HG02623 (cell line): ENCODE measurements around the gene MYO9A.
"Not testable (repeated sequence)": the region's sequence is repeated elsewhere in the genome, so short reads cannot be mapped to it uniquely, and the experiment has no call there.

ENCODE experiments used
- ATAC-seq: cut with Tn5 transposase; IDR thresholded peaks from one replicate; pipeline ENCODE4 v1.9.1; 2021; ENCODE audit warnings: moderate library complexity; ENCODE audit not compliant: unreplicated experiment

The MYO9A gene

DNA sequence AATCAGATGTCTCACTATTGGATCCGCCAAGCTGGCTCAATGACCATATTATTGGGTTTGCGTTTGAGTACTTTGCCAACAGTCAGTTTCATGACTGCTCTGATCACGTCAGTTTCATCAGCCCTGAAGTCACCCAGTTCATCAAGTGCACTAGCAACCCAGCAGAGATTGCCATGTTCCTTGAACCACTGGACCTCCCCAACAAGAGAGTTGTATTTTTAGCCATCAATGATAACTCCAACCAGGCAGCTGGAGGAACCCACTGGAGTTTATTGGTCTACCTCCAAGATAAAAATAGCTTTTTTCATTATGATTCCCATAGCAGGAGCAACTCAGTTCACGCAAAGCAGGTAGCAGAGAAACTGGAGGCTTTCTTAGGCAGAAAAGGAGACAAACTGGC lies 21.7 kb upstream of the MYO9A start:
- no peak for ATAC-seq

DNA sequence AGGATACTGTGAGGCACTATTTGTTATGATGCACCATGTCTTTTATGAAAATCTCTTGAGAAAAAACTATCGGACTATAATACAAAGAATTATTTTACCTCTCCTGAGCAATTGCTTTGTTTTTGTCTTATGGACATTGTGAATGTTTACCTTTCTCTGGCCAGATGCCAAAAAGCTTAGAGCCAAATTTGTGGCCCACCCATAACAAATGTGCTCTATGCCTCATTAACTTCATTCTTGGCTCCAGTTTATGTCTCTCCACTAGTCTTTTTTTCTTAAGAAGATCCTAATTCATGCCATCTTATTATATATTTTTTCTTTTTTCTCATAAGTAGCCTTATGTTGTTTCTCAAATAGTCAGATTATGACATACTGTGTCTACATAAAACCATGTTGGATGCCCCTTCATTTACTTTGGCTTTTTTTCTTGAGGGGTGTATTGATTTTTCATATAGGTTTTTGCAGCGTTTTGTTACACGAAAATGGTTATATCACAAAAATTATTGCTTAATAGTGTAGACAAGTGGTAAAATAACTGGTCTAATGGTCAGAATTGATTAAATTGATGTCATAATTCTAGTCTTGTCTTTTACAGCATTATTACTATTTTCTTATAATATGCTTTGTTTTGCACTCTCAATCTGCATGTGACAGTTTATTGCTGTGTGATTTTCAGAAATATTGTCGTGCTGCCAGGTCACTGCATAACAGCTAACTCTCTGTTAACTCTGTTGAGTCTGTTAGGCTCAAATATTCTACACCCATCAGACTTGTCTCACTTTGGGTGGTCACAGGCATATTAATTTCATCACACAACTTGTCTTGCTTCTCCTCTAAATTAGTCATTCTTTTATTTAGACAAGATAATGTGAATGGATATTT lies 18.5 kb upstream of the MYO9A start:
- no peak for ATAC-seq

DNA sequence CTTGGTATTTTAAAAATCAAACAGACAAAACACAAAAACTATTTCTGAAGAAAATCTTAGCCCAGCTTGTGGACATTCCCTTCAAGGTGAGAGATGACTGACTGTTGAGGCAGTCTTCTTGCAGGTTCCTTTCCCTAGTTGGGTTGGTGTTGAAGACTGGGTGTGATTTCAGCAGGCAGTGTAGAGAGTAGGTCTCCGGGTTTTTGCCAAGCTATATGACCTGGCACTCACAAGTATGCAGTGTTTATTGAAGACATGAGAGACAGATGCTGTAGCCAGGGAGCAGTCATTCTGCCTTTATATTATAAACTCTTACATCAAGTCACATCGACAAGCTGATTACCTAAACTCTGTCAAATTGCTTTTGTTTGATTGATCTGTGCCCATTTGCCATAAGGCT lies 17.8 kb upstream of the MYO9A start:
- ATAC-seq = no peak

GRCh38 chr15:72133211-72133610 lies 15.3 kb upstream of the MYO9A start:
- ATAC-seq = no peak

DNA sequence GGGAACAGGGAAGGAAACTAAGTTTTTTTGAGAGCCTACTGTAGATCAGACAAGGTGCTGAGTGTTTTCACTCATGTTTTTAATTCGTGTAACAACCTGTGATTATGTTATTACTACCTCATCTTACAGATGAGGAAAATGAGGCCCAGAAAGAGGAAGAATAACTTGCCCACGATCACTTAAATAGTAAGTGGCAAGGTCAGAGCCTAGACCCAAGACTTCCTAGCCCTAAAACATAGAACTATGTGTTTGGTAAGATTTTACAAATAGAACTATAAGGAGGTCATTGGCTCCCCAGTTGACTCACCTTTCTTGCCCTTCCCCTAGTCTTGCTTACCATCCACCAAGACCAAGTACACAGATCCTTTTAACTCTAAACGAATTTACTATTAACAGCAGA lies 14.0 kb upstream of the MYO9A start:
- no peak for ATAC-seq

DNA sequence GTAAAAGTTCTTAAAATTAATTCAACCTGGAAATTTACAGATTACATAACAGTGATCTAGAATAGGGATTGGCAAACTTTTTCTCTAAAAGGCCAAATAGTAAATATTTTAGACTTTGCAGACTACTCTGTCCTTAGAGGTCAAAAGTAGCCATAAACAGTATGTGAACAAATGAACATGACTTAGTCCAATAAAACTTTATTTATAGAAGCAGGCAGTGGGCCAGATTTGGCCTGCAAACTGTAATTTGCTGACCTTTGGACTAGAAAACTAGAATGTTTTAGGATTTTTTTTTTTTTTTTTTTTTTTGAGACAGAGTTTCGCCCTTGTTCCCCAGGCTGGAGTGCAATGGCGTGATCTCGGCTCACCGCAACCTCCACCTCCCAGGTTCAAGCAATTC lies 12.3 kb upstream of the MYO9A start:
- ATAC-seq = no peak

DNA sequence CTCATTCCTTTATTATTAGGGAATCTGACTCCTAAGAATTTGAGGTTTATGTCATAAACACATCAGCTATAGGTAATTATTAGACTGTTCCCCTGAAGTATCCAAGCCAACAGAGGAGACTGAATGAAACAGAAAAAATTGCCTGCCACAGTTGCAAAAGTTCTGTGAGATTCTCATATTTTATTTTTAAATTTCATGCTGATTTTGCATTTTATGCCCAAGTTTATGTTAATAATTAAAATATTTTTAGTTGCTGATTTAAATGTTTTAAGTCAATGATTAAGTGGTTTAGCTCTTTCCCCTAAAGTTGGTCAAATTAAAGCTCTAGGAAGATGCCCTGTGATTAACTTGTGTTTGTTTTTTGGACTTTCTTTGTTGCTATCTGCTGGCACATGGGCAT lies 10.4 kb upstream of the MYO9A start:
- ATAC-seq = no peak

DNA sequence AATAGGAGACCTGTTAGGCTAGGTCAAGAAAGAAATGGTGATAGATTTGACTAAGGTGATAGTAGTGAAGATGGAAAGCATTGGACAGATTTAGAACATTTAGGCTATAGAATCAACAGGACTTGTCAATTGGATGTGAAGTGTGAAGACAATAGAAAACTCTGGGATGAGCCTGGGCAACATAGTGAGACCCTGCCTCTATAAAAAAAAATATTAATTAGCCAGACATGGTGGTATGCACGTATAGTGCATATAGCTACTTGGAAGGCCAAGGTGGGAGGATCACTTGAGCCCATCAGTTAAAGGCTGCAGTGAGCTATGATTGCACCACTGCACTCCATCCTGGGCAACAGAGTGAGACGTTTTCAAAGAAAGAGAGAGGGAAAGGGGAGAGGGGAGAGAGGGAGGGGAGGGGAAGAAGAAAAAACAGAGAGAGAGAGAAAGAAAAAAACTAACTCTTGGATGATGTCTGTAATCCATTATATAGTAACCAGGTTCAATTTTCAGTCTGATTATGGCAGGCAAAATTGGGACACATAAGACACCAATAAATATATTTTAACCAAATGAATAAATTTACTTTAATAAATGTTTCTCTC lies 9.9 kb upstream of the MYO9A start:
- ATAC-seq = no peak

DNA sequence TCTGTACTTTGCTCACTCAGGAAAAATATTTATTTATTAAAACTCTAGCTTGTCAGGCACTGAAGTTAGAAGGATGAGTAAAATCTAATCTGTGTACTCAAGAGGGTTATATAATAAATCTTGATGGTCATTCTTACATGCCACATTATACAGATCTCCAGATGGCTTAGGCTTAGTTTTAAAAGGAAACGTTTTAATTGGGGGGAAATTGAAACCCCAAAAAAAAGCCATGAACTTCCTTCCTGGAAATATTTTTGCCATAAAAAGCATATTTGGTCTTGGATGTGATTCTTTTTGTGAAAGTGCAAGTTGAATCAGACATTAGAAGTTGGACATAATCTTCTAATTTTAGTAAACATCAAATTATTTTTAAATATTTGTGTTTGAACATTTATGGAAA lies 6.3 kb upstream of the MYO9A start:
- no peak for ATAC-seq

GRCh38 chr15:72117486-72118016 lies 399 bp downstream of the MYO9A start:
- peak; percentile 59 for ATAC-seq

GRCh38 chr15:72116731-72117485 lies 1.0 kb downstream of the MYO9A start:
- no peak for ATAC-seq

DNA sequence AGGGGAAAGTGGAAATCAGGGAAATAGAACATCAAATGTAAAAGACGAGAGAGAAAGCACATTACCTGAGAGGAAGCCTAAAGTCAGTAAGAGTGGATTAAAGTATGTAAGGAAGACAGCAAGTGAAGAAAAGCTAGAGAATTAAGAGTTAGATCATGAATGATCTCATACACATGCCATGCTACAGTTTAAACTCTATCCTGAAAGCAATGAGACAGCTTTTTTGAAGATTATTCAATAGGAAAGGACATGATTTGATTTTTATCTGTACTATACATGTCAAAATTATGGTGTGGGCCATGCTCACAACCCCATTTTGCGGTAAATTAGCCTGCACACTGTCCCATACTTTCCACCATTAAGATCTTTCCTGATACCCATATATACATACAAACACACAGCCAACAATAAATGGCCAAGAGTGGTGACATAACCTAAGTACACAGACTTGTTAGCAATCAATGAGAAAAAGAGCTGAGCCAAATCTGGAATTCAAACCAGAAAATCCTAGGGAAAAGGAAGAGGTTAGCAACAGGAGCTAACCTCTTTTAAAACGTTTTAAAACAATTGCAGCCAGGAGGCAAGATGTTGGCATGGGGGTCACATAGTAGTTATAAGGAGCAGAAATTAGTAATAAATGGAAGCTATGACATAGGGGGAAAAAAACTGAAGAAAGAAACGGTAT lies 4.5 kb downstream of the MYO9A start:
- ATAC-seq = no peak

- no peak for ATAC-seq
Observed at GRCh38 chr15:72112805-72113204, 5.1 kb downstream of the MYO9A start.

DNA sequence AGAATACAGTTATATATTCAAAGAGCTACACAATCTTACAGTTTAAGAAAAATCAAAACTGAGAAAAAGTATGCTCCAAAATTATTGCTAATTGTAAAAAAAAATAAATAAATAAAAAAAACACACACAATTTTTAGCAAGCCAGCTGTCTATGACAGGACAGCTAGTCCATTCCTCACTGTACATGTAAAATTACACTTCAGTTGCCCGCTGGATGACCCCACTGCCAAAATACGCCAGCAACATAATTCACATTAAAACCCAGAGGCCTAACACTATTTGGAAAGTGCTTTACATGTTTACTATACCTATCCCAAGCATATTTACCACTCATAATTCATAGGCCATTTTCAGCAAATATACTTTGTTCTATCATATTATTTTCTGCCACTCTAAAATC lies 5.8 kb downstream of the MYO9A start:
- no peak for ATAC-seq

DNA sequence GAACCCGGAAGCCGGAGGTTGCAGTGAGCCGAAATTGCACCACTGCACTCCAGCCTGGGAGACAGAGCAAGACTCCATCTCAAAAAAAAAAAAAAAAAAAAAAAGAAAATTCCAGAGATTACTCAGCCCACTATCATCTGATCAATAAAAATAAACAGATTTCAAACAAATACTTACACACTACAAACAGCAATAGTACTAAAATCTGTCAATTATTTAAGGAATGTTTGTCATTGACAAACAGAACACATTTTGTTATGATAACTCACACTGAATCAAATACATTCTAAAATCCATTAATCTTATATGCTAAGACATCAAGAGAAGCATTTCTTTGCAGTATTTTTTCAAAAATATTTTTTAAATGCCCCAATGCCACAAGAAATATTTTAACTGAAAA lies 7.6 kb downstream of the MYO9A start:
- ATAC-seq = no peak

DNA sequence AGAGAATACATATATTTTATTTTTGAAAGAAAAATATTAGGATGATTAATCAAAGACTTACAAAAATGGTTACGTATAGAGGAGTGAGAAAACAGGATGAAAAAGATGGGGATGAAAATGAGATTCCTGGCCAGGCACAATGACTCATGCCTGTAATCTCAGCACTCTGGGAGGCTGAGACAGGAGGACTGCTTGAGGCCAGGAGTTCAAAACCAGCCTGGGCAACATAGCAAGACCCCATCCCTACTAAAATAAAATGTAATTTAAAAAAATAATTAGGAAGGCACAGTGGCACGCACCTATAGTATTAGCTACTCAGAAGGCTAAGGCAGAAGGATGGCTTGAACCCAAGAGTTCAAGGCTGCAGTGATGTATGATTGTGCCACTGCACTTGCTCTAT lies 11.9 kb downstream of the MYO9A start:
- ATAC-seq = no peak

- no peak for ATAC-seq
Observed at GRCh38 chr15:72105111-72105510, 12.8 kb downstream of the MYO9A start.

GRCh38 chr15:72100551-72100950 lies 17.4 kb downstream of the MYO9A start:
- ATAC-seq = not testable (repeated sequence)

DNA sequence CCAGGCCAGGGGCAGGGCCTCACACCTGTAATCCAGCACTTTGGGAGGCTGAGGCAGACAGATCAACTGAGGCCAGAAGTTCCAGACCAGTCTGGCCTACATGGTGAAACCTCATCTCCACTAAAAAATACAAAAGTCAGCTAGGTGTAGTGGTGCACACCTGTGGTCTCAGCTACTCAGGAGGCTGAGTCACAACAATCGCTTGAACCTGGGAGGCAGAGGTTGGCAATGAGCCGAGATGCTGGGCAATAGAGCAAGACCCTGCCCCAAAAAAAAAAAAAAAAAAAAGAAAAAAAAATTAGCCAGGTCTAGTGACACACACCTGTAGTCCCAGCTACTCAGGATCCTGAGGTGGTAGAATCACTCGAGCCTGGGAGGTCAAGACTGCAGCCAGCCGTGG lies 18.8 kb downstream of the MYO9A start:
- ATAC-seq = no peak

DNA sequence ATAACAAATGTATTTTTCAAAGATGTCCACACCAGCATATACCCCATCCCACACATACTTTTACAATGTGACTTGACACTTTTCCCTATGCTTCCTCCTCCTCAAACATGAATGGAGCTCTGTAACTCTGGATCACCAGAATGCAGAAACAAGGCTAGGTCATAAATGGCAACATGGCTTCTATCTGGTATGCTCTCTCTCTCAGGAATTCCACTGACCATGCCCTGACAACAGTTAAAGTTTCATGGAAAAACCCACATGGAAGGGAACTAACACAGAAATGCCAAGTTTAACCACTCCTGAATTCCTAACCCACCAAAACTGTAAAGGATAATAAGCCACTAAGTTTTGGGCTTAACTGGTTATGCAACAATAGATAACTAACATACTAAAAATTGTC lies 19.9 kb downstream of the MYO9A start:
- ATAC-seq = no peak

DNA sequence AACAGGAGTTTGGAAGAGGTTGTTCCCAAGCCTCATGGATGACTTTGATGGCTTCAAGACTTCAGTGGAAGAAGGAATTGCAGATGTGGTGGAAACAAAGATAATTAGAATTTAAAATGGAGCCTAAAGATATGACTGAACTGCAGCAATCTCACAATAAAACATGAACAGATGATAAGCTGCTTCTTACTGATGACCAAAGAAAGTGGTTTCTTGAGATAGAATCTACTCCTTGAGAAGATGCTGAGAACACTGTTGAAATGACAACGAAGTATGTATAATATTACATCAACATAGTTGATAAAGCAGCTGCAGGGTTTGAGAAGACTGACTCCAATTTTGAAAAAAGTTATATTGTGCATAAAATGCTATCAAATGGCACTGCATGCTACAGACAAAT lies 21.2 kb downstream of the MYO9A start:
- ATAC-seq = no peak
